ENCODE measurements around the gene APBA1.
"Not testable (repeated sequence)": the region's sequence is repeated elsewhere in the genome, so short reads cannot be mapped to it uniquely, and the experiment has no call there.

Gene APBA1

DNA sequence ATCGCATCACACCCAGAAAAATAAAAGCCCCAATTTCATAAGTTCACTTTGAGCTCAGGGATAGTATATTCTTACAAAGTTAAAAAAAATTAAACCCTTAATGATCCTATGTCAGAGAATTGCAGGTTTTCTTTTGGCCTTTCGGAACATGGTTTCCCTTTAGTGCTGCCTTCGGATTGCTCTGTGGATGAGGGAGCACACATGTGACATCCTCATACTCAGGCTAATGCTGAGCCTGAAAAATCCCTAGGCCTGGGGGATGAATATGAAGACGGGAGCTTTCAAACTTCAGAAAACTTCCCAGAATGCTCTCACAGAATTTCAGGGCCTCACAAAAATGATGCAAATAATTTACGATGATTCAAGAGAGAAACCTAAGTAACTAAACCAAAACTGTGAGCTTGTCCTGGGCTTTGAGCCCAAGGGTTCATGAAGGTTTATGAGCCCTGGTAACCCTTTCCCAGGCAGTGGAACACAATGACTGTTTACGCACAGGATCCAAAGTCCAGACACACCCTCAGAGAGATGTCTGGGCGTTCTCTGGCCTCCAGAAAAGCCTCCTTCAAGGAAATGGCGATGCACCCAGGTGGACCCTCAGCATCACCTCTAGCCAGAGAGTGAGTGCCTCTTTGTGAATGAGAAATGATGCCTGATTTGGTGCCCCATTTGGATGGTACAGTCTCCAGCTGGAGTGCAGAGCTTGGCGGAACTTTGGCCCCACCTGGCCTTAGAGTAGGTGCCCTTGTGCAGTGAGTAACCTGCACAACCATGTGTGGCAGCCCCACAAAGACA is 201.8 kb downstream of the APBA1 start:
- DNase-seq: no peak

DNA sequence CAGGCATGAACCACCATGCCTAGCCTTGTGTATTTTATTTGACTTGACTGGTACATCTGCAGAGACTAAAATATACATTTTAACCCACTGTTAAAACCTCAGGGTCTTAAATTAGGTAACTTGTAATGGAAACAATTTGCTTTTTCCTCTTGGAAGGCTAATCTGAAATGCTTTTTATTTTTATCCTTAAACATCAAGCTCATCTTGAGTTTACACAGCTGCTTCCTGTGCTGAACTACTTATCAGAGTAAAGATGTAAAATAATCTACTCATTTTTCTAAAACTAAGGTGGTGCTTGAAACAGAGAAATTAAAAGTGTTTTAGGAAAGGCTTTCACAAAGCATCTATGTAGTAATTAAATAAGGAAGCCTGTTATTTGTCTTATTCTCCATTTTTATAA is 203.0 kb downstream of the APBA1 start:
- DNase-seq: no peak

DNA sequence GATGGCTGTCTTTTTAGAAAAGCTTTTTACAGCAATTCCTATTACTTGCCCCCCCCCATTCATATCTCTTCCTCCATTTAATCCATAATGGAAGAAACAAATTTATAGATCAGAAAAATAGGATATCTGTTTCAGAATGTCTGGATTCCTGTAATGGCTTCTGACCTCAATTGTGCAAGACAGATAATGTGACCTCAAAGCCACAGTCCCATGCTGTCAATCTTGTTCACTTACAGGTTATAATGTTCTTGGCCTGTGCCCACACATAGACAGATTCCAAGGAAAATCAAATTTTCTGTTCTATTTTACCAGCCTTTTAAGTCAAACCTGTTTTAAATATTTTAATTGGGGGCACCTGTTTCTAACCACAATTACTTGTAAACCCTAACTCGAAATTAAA is 203.8 kb downstream of the APBA1 start:
- DNase-seq: no peak

DNA sequence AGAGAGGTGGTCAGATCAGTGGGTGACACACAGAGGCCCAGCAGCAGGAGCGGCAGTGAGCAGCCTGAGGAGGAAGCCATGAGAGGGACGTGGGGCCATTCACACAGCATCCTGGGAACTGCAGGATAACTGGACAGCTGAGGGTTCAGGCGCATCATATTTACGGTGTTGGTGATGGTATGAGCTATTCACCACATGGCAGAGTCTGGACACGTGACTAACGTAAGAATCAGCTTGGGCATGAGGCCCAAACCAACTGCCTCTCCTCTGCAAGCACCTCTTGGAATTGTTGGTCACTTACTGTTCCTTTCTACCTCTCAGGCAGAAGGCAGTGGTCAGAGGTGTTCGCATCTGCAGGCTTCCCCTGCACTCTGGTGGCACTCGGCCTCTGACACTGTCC is 206.0 kb downstream of the APBA1 start:
- DNase-seq: no peak

DNA sequence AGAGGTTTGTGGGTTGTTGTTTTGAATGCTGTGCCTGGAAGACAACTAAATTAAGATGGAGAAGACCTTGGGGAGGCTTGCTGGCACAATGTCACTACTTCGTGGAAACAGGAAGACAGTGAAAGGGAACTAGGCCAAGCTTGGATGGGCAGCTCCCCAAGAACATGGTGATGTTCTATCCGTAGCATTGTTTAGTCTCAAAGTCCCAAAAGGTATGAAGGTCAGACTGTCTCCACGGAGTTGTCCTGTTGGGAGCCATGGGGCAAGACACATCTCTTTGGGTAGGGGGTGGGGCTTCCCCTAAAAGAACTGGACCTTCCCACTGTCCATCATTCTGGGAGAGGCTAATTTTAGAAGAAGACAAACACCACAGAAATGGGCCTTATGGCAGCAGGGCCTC is 206.7 kb downstream of the APBA1 start:
- peak; percentile 42 for DNase-seq

DNA sequence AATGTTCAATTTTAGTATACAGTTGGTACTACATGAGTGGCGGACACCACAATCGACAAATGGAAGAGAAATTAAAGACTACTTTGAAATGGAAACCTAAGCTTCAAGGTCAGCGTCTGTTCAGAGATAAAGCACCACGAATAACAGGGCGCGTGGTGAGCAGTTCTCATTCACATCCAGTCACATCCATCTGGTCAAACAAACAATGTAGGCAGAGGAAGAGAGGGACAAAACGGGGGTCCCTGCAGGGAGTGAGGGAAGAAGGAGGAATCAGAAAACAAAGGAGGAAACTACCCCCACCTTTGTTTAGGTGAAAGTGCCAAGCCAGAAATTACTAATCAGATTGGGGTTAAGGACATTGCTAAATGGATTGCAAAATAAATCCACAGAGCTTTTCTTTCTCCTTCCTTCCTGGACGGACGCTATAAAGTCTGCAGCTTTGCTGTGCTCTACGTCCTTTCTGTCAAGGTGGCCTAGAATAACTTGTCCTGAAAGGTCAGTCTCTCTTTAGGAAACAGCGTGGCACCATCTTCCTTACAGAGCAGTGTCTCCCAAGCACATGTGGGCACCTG is 208.6 kb downstream of the APBA1 start:
- no peak for DNase-seq

DNA sequence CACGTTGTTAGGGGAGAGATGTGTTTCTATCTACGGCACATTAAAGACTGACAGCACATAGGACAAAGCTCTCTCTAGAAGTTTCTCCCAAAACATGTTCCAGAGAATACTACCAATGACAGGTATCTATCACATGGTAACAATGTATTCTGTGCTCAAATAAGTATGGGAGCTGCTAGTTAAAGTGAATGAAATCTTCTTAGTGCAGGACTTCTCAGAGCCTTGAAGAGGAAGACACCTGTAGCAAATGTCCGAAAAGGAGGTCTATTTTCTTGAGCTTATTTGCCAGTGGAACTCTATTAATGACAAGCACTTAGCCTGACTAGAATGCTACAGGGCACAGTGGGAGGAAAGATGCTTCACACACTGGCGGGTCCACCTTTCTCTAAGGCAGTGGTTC is 209.8 kb downstream of the APBA1 start:
- no peak for DNase-seq

DNA sequence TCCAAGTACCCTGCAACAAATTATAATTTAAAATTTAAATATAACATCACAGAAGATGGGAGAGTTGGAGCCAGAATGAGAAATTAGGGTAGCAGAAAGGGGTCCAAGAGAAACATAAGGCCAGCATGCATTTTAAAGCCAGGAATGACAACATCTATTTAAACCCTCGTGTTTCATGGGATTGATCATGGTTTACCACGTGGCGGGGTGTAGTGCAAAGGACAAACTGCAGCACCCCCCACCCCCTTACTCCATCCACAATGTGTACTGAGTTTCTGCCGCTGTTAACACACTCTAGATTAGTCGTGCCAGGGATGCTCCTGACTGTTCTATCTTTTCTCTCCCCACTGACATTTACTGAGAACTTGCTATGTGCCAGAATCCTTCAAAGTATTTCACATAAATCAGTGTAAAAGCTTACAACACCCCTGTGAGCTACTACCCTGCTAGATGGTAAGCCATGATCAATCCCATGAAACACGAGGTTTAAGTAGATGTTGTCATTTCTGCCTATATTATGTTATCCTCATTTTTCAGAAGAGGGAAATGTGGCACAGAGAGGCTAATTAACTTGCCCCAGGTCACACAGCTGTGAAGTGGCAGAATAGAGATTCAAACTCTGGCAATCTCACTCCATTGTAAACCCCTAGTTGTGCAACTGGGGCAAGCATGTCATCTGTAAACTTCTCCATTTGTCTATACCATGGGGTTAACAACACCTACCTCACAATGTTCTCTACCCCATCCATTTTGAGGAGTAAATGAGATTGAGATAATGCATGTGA is 210.9 kb downstream of the APBA1 start:
- DNase-seq: no peak

DNA sequence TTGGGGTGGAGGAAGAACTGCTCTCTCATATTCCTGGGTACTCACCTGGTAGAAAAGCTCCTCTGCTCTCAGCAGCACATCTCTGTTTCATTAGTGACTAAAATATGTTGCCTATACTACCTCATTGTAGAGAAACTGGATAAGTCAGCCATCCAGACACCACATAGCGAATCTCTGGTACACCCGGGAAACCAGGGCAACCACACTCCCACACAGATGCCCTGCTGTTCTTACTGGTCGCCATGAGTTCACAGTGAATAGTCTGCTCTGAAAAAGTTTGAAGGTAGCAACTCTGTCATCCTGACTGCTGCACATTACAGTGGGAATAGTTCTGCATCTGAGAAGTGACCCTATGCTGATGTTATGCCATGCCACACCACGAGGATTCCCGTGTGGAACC is 212.2 kb downstream of the APBA1 start:
- no peak for DNase-seq

DNA sequence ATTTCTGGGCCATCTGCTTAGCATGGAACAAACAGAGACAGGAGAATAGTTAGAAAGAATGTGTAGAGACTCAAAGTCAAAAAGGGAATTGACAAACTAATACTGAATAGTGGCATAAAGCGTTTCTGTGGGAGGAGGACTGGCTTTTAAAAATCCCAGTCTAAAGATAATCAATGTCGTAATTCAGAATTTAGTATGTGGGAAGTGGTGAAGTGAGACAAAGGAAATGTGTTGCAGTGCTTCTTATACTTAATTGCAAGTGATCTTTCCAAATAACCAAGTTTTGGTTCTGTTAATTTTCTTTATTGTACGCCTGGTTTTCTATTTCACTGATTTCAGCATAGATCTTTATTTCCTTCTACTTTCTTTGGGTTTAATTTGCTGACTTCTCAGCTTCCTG is 214.0 kb downstream of the APBA1 start:
- DNase-seq: no peak

DNA sequence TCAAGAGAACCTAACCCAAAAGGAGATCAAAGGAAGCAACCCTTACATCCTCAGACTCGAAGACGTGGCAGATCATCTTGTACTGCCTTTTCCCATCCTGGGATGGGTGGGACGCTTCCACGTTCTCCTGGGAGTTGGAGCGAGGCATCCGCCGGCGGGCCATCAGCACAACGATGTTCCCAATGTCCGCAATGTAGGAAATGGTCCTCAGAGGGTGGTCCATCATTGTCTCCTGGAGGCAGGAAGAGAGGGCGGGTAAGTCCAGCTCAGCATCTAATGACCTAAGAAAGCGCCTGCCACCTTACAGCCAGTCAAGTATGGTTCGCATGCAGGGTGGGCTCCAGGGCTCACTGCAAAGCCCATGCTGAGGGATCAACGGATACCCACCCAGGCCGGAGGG is 216.0 kb downstream of the APBA1 start:
- DNase-seq: no peak

DNA sequence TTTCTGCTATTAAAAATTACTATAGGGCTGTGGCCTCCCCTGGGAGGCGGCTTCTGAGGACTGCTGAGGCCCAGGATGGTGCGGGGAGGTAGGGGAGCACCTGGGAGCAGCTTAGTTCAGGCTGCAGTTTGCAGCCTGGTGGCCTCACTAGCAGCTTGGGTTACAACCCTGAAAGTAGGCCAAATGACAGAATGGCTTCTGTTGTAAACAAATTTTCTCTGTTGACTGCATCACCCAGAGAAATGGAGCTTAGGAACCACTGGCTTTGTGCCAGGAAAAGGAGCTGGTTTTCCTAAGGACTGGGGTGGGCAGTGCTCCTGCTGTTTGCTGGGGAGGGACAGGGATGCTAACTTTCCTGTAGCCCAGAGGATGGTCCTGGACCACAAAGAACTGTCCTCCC is 216.9 kb downstream of the APBA1 start:
- no peak for DNase-seq

DNA sequence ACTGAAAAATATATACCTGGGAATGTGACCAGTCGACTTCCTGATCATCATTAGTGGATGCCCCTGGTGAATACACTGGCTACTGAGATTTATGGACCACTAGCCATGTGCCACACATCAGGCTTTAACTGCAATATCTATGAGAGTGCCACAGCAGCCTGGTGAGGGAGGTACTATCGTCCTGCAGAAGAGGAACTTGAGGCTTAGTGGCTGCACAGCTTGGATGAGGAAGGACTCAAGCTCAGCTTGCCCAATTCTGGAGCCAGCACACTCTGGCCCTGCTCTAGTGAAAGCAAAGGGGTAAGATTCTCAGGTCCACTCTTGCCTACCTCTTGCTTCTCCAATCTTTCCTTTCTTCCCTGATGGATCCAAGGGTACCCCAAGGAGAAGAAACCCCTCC is 217.8 kb downstream of the APBA1 start:
- no peak for DNase-seq

DNA sequence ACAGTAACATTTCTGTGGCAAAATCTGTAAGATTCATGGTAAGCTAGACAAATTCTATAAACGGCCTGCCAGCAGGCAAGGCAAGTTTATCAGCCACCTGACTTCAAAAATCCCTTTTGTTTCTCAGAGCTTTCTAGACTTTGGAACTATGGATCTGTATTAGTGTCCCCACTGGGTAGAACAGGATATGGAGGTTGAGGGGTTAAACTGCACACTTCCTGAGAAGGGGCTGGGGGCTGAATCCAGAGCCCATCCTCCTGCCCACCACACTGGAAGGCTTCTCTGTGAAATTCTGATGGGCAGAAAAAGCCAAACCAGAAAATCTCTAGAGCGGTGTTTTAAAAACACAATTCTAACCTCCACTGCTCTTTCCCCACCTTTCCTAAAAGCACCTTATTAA is 218.4 kb downstream of the APBA1 start:
- no peak for DNase-seq

DNA sequence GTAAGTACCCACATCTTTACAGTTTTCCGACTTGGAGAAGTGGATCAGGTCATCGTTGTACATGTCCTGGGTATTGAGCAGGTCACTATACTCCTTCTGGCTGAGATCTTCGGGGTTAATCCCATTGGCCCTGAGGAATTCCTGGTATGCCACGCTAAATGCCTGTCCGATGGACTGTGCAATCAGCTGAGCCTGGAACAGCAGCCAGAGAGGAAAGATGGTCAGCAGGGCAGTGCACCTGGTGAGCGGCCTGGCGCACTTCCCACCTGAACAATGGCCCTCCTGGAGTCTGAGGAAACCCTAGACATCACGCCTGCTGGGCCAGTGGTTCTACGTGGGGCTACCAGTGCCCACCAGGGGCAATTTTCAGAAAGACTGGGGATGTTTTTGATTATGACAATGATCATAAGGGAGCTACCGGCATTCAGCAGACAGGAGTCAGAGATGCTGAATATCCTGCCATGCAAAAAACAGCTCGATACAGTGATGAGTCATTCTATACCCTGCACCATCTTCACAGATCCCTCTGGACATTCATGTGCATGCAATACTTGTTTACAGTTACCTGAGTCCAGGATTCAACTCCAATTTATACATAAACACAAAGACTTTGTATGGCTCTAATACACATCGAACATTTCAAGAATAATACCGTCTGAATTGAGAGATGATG is 219.9 kb downstream of the APBA1 start:
- no peak for DNase-seq

DNA sequence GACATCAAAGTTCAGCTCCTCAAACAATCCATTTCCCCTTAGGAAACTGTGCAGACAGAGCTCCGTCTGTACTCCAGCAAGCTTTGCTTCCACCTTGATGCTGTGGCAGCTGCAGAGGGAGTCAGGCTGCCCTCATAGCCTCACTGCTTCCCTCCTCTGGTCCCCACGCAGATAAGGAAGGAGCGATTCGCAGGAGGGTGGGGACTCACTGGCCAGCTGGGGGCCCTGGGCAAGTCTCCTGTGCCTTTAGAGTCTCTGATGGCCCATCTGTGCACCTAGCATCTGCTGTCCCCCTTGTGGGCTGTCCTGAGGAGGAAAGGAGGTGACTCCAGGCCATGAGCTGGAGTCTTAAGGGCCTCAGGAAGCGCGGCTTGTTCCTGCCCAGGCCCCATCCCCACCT is 225.7 kb downstream of the APBA1 start:
- DNase-seq: no peak

DNA sequence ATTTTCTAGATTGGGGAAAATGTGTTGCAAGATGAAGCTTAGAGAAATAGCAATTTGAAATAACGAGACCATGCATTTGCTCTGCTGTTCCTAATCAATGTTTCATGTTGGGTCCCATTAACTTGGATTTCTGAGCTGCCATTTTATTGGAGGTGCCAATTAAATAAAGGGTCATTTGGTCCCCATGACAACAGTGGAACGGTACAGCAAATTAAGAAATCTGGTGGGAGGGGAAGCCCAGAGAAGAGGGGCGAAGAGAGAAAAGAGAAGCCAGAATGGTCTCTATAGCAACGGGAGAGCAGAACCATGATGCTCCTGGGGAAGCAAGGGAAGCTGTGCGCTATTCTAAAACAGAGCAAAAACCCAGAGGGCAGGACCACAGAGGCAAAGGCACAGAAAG is 226.9 kb downstream of the APBA1 start:
- DNase-seq: no peak

DNA sequence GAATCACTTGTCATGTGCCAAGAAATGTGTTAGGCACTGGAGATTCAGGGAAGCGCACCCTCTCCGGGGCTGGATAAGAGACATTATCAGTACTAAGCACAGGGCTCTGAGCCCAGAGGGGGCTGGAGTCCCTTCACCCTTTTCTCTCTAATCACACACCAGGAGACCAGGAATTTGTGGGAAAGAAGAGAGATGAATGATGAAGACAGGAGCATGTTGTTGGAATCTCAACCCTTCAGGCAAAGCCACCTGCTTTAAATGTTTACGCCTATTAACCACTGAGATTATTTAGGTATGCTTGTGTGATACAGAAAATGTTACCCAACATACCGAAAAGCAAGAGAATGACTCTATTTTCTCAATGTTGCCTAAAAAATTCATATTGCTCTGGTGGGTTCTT is 227.4 kb downstream of the APBA1 start:
- no peak for DNase-seq

DNA sequence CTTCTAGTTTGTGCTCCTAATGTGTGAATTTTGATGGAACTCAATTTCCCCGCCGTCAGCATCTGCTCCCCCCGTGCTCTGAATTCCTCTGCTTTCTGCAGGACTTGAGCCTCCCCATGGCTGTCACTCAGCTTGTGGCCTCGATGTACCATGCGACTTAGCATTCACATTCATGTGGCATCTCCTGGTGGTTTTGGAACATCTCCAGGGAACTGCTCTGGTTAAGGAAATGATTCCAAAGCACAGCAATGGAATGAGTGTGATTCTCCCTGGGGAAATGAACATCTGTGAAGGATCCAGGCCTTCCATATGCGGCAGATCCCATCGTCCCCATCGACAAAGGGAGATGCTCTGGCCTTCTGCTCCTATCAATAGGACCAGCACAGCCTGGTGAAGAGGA is 228.2 kb downstream of the APBA1 start:
- no peak for DNase-seq

DNA sequence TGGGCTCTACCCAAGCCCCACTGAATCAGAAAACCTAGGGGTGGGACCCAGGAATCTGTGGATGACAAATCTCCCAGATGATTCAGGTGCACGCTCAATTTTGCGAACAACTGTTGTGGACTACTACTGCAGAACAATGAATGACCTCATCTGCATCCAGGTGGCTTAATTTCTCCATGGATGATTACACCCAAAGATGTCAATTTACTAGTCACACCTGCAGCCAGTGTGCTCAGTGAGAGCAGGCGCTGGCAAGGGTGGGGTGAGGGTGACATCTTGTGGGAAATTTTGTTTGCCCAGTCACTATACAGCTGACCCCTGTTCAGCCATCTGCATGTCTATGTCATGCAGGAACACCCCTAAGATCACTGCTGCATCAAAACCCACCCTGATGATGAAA is 229.0 kb downstream of the APBA1 start:
- DNase-seq: no peak

DNA sequence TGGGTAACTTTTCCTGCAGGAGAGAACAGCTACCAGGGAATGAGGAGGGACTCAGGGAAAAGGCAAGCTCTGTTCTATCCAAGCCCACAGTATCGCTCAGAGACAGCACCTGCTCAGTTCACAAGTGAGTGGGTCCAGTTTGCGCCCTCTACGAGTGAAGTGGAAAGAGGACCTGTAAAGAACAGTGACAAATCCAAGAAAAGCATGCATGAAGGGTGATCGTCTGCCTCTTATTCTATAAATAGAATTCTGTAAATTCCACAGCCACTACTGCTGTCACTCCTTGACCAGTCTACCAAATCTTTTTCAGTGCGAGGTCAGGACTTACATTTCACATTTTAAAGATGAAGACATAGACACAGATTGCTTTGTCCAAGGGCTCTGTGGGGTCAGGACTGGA is 229.7 kb downstream of the APBA1 start:
- no peak for DNase-seq

DNA sequence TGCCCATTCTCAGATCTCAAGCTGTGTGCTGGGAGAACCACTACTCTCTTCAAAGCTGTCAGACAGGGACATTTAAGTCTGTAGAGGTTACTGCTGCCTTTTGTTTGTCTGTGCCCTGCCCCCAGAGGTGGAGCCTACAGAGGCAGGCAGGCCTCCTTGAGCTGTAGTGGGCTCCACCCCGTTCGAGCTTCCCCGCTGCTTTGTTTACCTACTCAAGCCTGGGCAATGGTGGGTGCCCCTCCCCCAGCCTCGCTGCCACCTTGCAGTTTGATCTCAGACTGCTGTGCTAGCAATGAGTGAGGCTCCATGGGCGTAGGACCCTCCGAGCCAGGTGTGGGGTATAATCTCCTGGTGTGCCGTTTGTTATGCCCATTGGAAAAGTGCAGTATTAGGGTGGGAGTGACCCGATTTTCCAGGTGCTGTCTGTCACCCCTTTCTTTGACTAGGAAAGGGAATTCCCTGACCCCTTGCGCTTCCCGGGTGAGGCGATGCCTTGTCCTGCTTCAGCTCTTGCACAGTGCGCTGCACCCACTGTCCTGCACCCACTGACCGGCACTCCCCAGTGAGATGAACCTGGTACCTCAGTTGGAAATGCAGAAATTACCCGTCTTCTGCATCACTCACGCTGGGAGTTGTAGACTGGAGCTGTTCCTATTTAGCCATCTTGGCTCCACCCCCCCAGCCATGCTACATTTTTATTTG is 231.8 kb downstream of the APBA1 start:
- DNase-seq: not testable (repeated sequence)

DNA sequence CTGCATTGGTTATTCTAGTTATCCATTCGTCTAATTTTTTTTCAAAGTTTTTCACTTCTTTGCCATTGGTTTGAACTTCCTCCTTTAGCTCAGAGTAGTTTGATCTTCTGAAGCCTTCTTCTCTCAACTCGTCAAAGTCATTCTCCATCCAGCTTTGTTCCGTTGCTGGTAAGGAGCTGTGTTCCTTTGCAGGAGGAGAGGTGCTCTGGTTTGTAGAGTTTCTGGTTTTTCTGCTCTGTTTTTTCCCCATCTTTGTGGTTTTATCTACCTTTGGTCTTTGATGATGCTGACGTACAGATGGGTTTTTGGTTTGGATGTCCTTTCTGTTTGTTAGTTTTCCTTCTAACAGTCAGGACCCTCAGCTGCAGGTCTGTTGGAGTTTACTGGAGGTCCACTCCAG is 232.5 kb downstream of the APBA1 start:
- DNase-seq: not testable (repeated sequence)
